Panc1 (cell line): ENCODE data around the gene FZD4.

Experiments
- CTCF ChIP-seq: fragments of 450-650 bp; IDR thresholded peaks from 2 replicates; pipeline ENCODE4 v1.5.1; 2017; ENCODE audit warnings: mild to moderate bottlenecking
- POLR2AphosphoS5 ChIP-seq: IDR thresholded peaks from 2 replicates; pipeline ENCODE4 v1.6.1; 2012; ENCODE audit warnings: mild to moderate bottlenecking, low read depth, low read length, moderate library complexity
- REST ChIP-seq, 2 experiments: IDR thresholded peaks; 2 replicates each; pipeline ENCODE4 v1.6.1; 2011 to 2012; ENCODE audit warnings: low read depth in 2 of 2, control low read depth in 1 of 2, low read length in 1 of 2, mild to moderate bottlenecking in 1 of 2, moderate library complexity in 1 of 2; ENCODE audit not compliant: insufficient read depth in 1 of 2

- no peak for TF ChIP-seq CTCF
- no peak for TF ChIP-seq POLR2AphosphoS5
- TF ChIP-seq REST (IDR thresholded peaks at IDR 0.05; ENCODE audit: insufficient read depth in 1 of 2, low read depth in 2 of 2, low read length in 1 of 2) = no peak
Measured at GRCh38 chr11:86896441-86896841, 58.8 kb downstream of the FZD4 start.
